ENCODE results near the gene STOX2.
A peak's percentile ranks its signal among the peaks of the same experiment; 100 is the strongest.

The STOX2 gene

GRCh38 chr4:183960046-183960420 lies 54.9 kb downstream of the STOX2 start:
- Histone ChIP-seq H3K4me3 (peak overlapping the region; percentile 73), H3K36me3 (ENCODE audit: insufficient read depth, low read length) (no peaks in the 10 kb centered on the region), H3K9ac (ENCODE audit: insufficient read length) (peak overlapping the region; percentile 56), H3K9me3 (ENCODE audit: low read depth, low read length) (no peaks in the 10 kb centered on the region), H3K27ac (peak overlapping the region; percentile 72; the same call in 1 of the 2 replicates)
- TF ChIP-seq EZH2 (IDR thresholded peaks at IDR 0.05) (no peak), POLR2AphosphoS5 (IDR thresholded peaks at IDR 0.05; ENCODE audit: borderline replicate concordance, low read depth, low read length) (no peak), FOXP2 (optimal IDR thresholded peaks at IDR 0.05; ENCODE audit: control extremely low read depth, extremely low read length, insufficient read depth) (no peak)
- peak; percentile 66 for DNase-seq (ENCODE audit: low read depth, low spot score)

GRCh38 chr4:183960962-183961541 lies 55.9 kb downstream of the STOX2 start:
- no peak for TF ChIP-seq EZH2 (IDR thresholded peaks at IDR 0.05)
- no peak for TF ChIP-seq FOXP2 (optimal IDR thresholded peaks at IDR 0.05; ENCODE audit: control extremely low read depth, extremely low read length, insufficient read depth)
- TF ChIP-seq POLR2AphosphoS5 (IDR thresholded peaks at IDR 0.05; ENCODE audit: borderline replicate concordance, low read depth, low read length): no peak
- Histone ChIP-seq H3K9ac (ENCODE audit: insufficient read length) (no peak overlapping the region), H3K9me3 (ENCODE audit: low read depth, low read length) (no peaks in the 10 kb centered on the region), H3K4me3 (no peak overlapping the region), H3K27ac (no peak overlapping the region), H3K36me3 (ENCODE audit: insufficient read depth, low read length) (no peaks in the 10 kb centered on the region)
- DNase-seq (ENCODE audit: low read depth, low spot score): no peak

- Histone ChIP-seq H3K9ac (ENCODE audit: insufficient read length) (no peak overlapping the region), H3K4me3 (no peak overlapping the region), H3K9me3 (ENCODE audit: low read depth, low read length) (no peaks in the 10 kb centered on the region), H3K27ac (no peak overlapping the region), H3K36me3 (ENCODE audit: insufficient read depth, low read length) (no peaks in the 10 kb centered on the region)
- TF ChIP-seq EZH2 (IDR thresholded peaks at IDR 0.05): no peak
- no peak for TF ChIP-seq FOXP2 (optimal IDR thresholded peaks at IDR 0.05; ENCODE audit: control extremely low read depth, extremely low read length, insufficient read depth)
- no peak for TF ChIP-seq POLR2AphosphoS5 (IDR thresholded peaks at IDR 0.05; ENCODE audit: borderline replicate concordance, low read depth, low read length)
- no peak for DNase-seq (ENCODE audit: low read depth, low spot score)
Measured at GRCh38 chr4:183961795-183962194, 56.7 kb downstream of the STOX2 start.

- Histone ChIP-seq H3K4me3 (no peak overlapping the region), H3K36me3 (ENCODE audit: insufficient read depth, low read length) (no peaks in the 10 kb centered on the region), H3K9me3 (ENCODE audit: low read depth, low read length) (no peaks in the 10 kb centered on the region), H3K9ac (ENCODE audit: insufficient read length) (no peak overlapping the region), H3K27ac (no peak overlapping the region)
- no peak for DNase-seq (ENCODE audit: low read depth, low spot score)
- TF ChIP-seq POLR2AphosphoS5 (IDR thresholded peaks at IDR 0.05; ENCODE audit: borderline replicate concordance, low read depth, low read length) (no peak), FOXP2 (optimal IDR thresholded peaks at IDR 0.05; ENCODE audit: control extremely low read depth, extremely low read length, insufficient read depth) (no peak), EZH2 (IDR thresholded peaks at IDR 0.05) (no peak)
Measured at GRCh38 chr4:183962419-183962818, 57.3 kb downstream of the STOX2 start.

- H3K36me3 ChIP-seq (ENCODE audit: insufficient read depth, low read length): no peaks in the 10 kb centered on the region
- no peaks in the 10 kb centered on the region for H3K9me3 ChIP-seq (ENCODE audit: low read depth, low read length)
- no peak for DNase-seq (ENCODE audit: low read depth, low spot score)
- TF ChIP-seq FOXP2 (optimal IDR thresholded peaks at IDR 0.05; ENCODE audit: control extremely low read depth, extremely low read length, insufficient read depth) (no peak), POLR2AphosphoS5 (IDR thresholded peaks at IDR 0.05; ENCODE audit: borderline replicate concordance, low read depth, low read length) (no peak), EZH2 (IDR thresholded peaks at IDR 0.05) (no peak)
- no peak overlapping the region for H3K4me3 ChIP-seq
- no peak overlapping the region for H3K9ac ChIP-seq (ENCODE audit: insufficient read length)
- no peak overlapping the region for H3K27ac ChIP-seq
Measured at GRCh38 chr4:183966371-183966770, 61.3 kb downstream of the STOX2 start.

- DNase-seq (ENCODE audit: low read depth, low spot score): no peak
- Histone ChIP-seq H3K27ac (no peak overlapping the region), H3K9ac (ENCODE audit: insufficient read length) (no peak overlapping the region), H3K4me3 (no peak overlapping the region), H3K9me3 (ENCODE audit: low read depth, low read length) (no peaks in the 10 kb centered on the region), H3K36me3 (ENCODE audit: insufficient read depth, low read length) (no peaks in the 10 kb centered on the region)
- TF ChIP-seq POLR2AphosphoS5 (IDR thresholded peaks at IDR 0.05; ENCODE audit: borderline replicate concordance, low read depth, low read length) (no peak), FOXP2 (optimal IDR thresholded peaks at IDR 0.05; ENCODE audit: control extremely low read depth, extremely low read length, insufficient read depth) (no peak), EZH2 (IDR thresholded peaks at IDR 0.05) (no peak)
Measured at GRCh38 chr4:183967266-183967665, 62.2 kb downstream of the STOX2 start.

GRCh38 chr4:183968502-183968901 lies 63.4 kb downstream of the STOX2 start:
- no peak for TF ChIP-seq EZH2 (IDR thresholded peaks at IDR 0.05)
- TF ChIP-seq POLR2AphosphoS5 (IDR thresholded peaks at IDR 0.05; ENCODE audit: borderline replicate concordance, low read depth, low read length): no peak
- no peak for TF ChIP-seq FOXP2 (optimal IDR thresholded peaks at IDR 0.05; ENCODE audit: control extremely low read depth, extremely low read length, insufficient read depth)

GRCh38 chr4:183968931-183969330 lies 63.8 kb downstream of the STOX2 start:
- no peak for TF ChIP-seq POLR2AphosphoS5 (IDR thresholded peaks at IDR 0.05; ENCODE audit: borderline replicate concordance, low read depth, low read length)
- no peak for TF ChIP-seq FOXP2 (optimal IDR thresholded peaks at IDR 0.05; ENCODE audit: control extremely low read depth, extremely low read length, insufficient read depth)
- no peak for TF ChIP-seq EZH2 (IDR thresholded peaks at IDR 0.05)

More at GRCh38 chr4:183968502-183968901, 63.4 kb downstream of the STOX2 start:
- H3K9ac ChIP-seq (ENCODE audit: insufficient read length): no peak overlapping the region
- no peak overlapping the region for H3K4me3 ChIP-seq
- no peaks in the 10 kb centered on the region for H3K36me3 ChIP-seq (ENCODE audit: insufficient read depth, low read length)
- no peak for DNase-seq (ENCODE audit: low read depth, low spot score)
- no peaks in the 10 kb centered on the region for H3K9me3 ChIP-seq (ENCODE audit: low read depth, low read length)
- H3K27ac ChIP-seq: no peak overlapping the region

GRCh38 chr4:183969596-183969995 lies 64.5 kb downstream of the STOX2 start:
- TF ChIP-seq FOXP2 (optimal IDR thresholded peaks at IDR 0.05; ENCODE audit: control extremely low read depth, extremely low read length, insufficient read depth): no peak
- no peak for TF ChIP-seq EZH2 (IDR thresholded peaks at IDR 0.05)
- TF ChIP-seq POLR2AphosphoS5 (IDR thresholded peaks at IDR 0.05; ENCODE audit: borderline replicate concordance, low read depth, low read length): no peak

More at GRCh38 chr4:183968931-183969330, 63.8 kb downstream of the STOX2 start:
- Histone ChIP-seq H3K36me3 (ENCODE audit: insufficient read depth, low read length) (no peaks in the 10 kb centered on the region), H3K4me3 (no peak overlapping the region), H3K9ac (ENCODE audit: insufficient read length) (no peak overlapping the region), H3K9me3 (ENCODE audit: low read depth, low read length) (no peaks in the 10 kb centered on the region), H3K27ac (no peak overlapping the region)
- DNase-seq (ENCODE audit: low read depth, low spot score): no peak

More at GRCh38 chr4:183969596-183969995, 64.5 kb downstream of the STOX2 start:
- Histone ChIP-seq H3K9me3 (ENCODE audit: low read depth, low read length) (no peaks in the 10 kb centered on the region), H3K27ac (no peak overlapping the region), H3K36me3 (ENCODE audit: insufficient read depth, low read length) (no peaks in the 10 kb centered on the region), H3K4me3 (no peak overlapping the region), H3K9ac (ENCODE audit: insufficient read length) (no peak overlapping the region)
- DNase-seq (ENCODE audit: low read depth, low spot score): no peak

Measured in SK-N-MC (cell line).